Mesenchymal stem cell (in vitro differentiated cells and primary cell): Measurements from ENCODE around the gene DCUN1D2.
A peak's percentile ranks its signal among the peaks of the same experiment; 100 is the strongest.

Experiments
- DNase-seq: peaks from one replicate; pipeline ENCODE4 v3.0.0-alpha.2; 2013
- H2AFZ ChIP-seq: one replicate; pipeline ENCODE4 v1.6.1; 2013; ENCODE audit warnings: low read depth, mild to moderate bottlenecking, control low read depth, inconsistent platforms, low read length, moderate library complexity
- H2AK5ac ChIP-seq: 2 replicates; pipeline ENCODE4 v1.6.1; 2013; ENCODE audit warnings: low read length, moderate library complexity, mild to moderate bottlenecking, inconsistent platforms; ENCODE audit not compliant: severe bottlenecking
- H2BK120ac ChIP-seq: one replicate; pipeline ENCODE4 v1.6.1; 2013; ENCODE audit warnings: low read depth, mild to moderate bottlenecking, inconsistent platforms, low read length, moderate library complexity
- H2BK12ac ChIP-seq, 2 experiments: one replicate each; pipeline ENCODE4 v1.6.1; 2013; ENCODE audit warnings: inconsistent platforms in 2 of 2, low read length in 2 of 2, mild to moderate bottlenecking in 2 of 2, moderate library complexity in 2 of 2, control low read depth in 1 of 2
- H2BK15ac ChIP-seq: one replicate; pipeline ENCODE4 v1.6.1; 2013; ENCODE audit warnings: mild to moderate bottlenecking, low read depth, inconsistent platforms; ENCODE audit not compliant: poor library complexity, severe bottlenecking
- H2BK5ac ChIP-seq: 2 replicates; pipeline ENCODE4 v1.6.1; 2013; ENCODE audit warnings: low read depth, mild to moderate bottlenecking, low read length, control low read depth, inconsistent platforms; ENCODE audit not compliant: poor library complexity, severe bottlenecking
- H3K14ac ChIP-seq, 2 experiments: one replicate each; pipeline ENCODE4 v1.6.1; 2013; ENCODE audit warnings: inconsistent platforms in 2 of 2, low read length in 2 of 2, control low read depth in 1 of 2, mild to moderate bottlenecking in 1 of 2, moderate library complexity in 1 of 2
- H3K18ac ChIP-seq, 2 experiments: one replicate each; pipeline ENCODE4 v1.6.1; 2013; ENCODE audit warnings: inconsistent platforms in 2 of 2, low read length in 2 of 2, control low read depth in 1 of 2, low read depth in 1 of 2, mild to moderate bottlenecking in 1 of 2
- H3K23ac ChIP-seq, 2 experiments: one replicate each; pipeline ENCODE4 v1.6.1; 2013; ENCODE audit warnings: inconsistent platforms in 2 of 2, low read length in 2 of 2, mild to moderate bottlenecking in 2 of 2, moderate library complexity in 2 of 2, control low read depth in 1 of 2
- H3K27ac ChIP-seq: 2 replicates; pipeline ENCODE4 v1.5.1; 2013; ENCODE audit warnings: mild to moderate bottlenecking, moderate library complexity, low read length, control low read depth, inconsistent platforms; ENCODE audit not compliant: poor library complexity, severe bottlenecking
- H3K27me3 ChIP-seq, 2 experiments: 2 replicates each; pipeline versions ENCODE4 v1.6.1 to v1.7.0; 2013; ENCODE audit warnings: low read length in 2 of 2, mild to moderate bottlenecking in 2 of 2, moderate library complexity in 2 of 2, control low read depth in 1 of 2, inconsistent platforms in 1 of 2; ENCODE audit not compliant: control insufficient read depth in 1 of 2, insufficient read depth in 1 of 2
- H3K36me3 ChIP-seq, 2 experiments: 2 replicates each; pipeline versions ENCODE4 v1.6.1 to v1.7.0; 2013; ENCODE audit warnings: low read length in 2 of 2, control low read depth in 1 of 2, inconsistent platforms in 1 of 2, low read depth in 1 of 2, mild to moderate bottlenecking in 1 of 2; ENCODE audit not compliant: insufficient read depth in 2 of 2, control insufficient read depth in 1 of 2
- H3K4ac ChIP-seq, 2 experiments: one replicate each; pipeline ENCODE4 v1.6.1; 2013; ENCODE audit warnings: inconsistent platforms in 2 of 2, low read length in 2 of 2, mild to moderate bottlenecking in 2 of 2, moderate library complexity in 2 of 2, control low read depth in 1 of 2, low read depth in 1 of 2
- H3K4me1 ChIP-seq: 2 replicates; pipeline ENCODE4 v1.6.1; 2013; ENCODE audit warnings: low read depth, low read length, control low read depth; ENCODE audit not compliant: control insufficient read depth, insufficient read depth
- H3K4me2 ChIP-seq: 2 replicates; pipeline ENCODE4 v1.6.1; 2013; ENCODE audit warnings: low read length, mild to moderate bottlenecking, inconsistent platforms; ENCODE audit not compliant: poor library complexity, severe bottlenecking
- H3K4me3 ChIP-seq, 2 experiments: 2 replicates each; pipeline versions ENCODE4 v1.5.1 to v1.7.0; 2013; ENCODE audit warnings: low read length in 2 of 2, mild to moderate bottlenecking in 2 of 2, control low read depth in 1 of 2, low read depth in 1 of 2; ENCODE audit not compliant: insufficient read depth in 1 of 2
- H3K79me1 ChIP-seq: replicated peaks from 2 replicates; pipeline ENCODE4 v1.6.1; 2013; ENCODE audit warnings: mild to moderate bottlenecking, control low read depth, low read length, inconsistent platforms; ENCODE audit not compliant: poor library complexity, severe bottlenecking
- H3K9ac ChIP-seq: 2 replicates; pipeline ENCODE4 v1.7.0; 2013; ENCODE audit warnings: mild to moderate bottlenecking, low read length, moderate library complexity
- H3K9me3 ChIP-seq: 2 replicates; pipeline ENCODE4 v1.7.0; 2013; ENCODE audit warnings: mild to moderate bottlenecking, low read length; ENCODE audit not compliant: control insufficient read depth
- H4K8ac ChIP-seq: one replicate; pipeline ENCODE4 v1.6.1; 2013; ENCODE audit warnings: inconsistent platforms, mild to moderate bottlenecking, low read length, moderate library complexity
- H4K91ac ChIP-seq: one replicate; pipeline ENCODE4 v1.6.1; 2013; ENCODE audit warnings: mild to moderate bottlenecking, low read length, inconsistent platforms
- WGBS: methylation state at CpG from one replicate; pipeline ENCODE4 v1.1.7; 2013; ENCODE audit warnings: mixed read lengths; 5-methylcytosine and 5-hydroxymethylcytosine counted together

DCUN1D2 gene

GRCh38 chr13:113477724-113478123 lies 12.8 kb downstream of the DCUN1D2 start:
- no peak overlapping the region for H2AFZ ChIP-seq
- H3K23ac ChIP-seq = no peak overlapping the region
- no peak for DNase-seq
- H4K91ac ChIP-seq = no peak overlapping the region
- no peak overlapping the region for H3K27ac ChIP-seq
- no peaks in the 10 kb centered on the region for H3K27me3 ChIP-seq
- H3K9ac ChIP-seq = no peak overlapping the region
- WGBS = 100% methylated on average over 3 of the region's 3 CpGs
- H3K14ac ChIP-seq = no peak overlapping the region
- no peak overlapping the region for H4K8ac ChIP-seq
- no peak overlapping the region for H3K4ac ChIP-seq
- no peak overlapping the region for H2BK15ac ChIP-seq
- H3K4me3 ChIP-seq = no peak overlapping the region
- H3K9me3 ChIP-seq = no peaks in the 10 kb centered on the region
- no peak overlapping the region for H2BK12ac ChIP-seq
- H2BK5ac ChIP-seq = no peak overlapping the region
- H3K4me1 ChIP-seq = peaks cover 2% of the 10 kb centered on the region
- H3K4me2 ChIP-seq = no peak overlapping the region
- peaks cover 31 to 77% of the 10 kb centered on the region in 2 experiments for H3K36me3 ChIP-seq
- no peak overlapping the region for H2BK120ac ChIP-seq
- H2AK5ac ChIP-seq = no peak overlapping the region
- no peak overlapping the region for H3K18ac ChIP-seq
- peaks cover 18% of the 10 kb centered on the region for H3K79me1 ChIP-seq

DNA sequence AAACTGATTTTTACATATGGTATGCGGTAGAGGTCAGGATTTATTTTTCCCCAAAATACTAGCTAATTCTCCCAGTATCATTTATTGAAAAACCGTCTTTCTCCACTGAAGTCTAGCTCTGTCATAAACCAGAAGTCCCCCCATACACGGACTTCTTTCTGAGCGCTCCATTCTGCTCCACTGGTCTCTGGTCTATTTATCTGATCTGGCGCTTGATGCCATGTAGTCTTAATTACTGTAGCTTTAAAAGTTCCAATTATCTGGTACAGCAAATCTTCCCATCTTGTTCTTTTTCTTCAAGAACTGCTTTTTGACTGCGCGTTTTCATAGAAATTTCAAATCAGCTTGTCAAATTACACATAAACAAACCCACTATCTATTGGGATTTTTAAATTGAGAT lies 13.7 kb downstream of the DCUN1D2 start:
- no peak overlapping the region for H3K27ac ChIP-seq
- H3K18ac ChIP-seq = no peak overlapping the region
- H2BK12ac ChIP-seq = no peak overlapping the region
- 96% methylated on average over 5 of the region's 7 CpGs for WGBS
- no peak overlapping the region for H4K8ac ChIP-seq
- H2BK5ac ChIP-seq = no peak overlapping the region
- peaks cover 40 to 86% of the 10 kb centered on the region in 2 experiments for H3K36me3 ChIP-seq
- peaks cover 24% of the 10 kb centered on the region for H3K79me1 ChIP-seq
- no peak overlapping the region for H3K4me2 ChIP-seq
- H4K91ac ChIP-seq = no peak overlapping the region
- no peaks in the 10 kb centered on the region for H3K27me3 ChIP-seq
- H3K14ac ChIP-seq = no peak overlapping the region
- no peak overlapping the region for H2AK5ac ChIP-seq
- H3K4me3 ChIP-seq = no peak overlapping the region
- no peak for DNase-seq
- no peak overlapping the region for H2BK120ac ChIP-seq
- no peaks in the 10 kb centered on the region for H3K9me3 ChIP-seq
- H3K23ac ChIP-seq = no peak overlapping the region
- peaks cover 2% of the 10 kb centered on the region for H3K4me1 ChIP-seq
- no peak overlapping the region for H2BK15ac ChIP-seq
- H3K4ac ChIP-seq = no peak overlapping the region
- H2AFZ ChIP-seq = no peak overlapping the region
- H3K9ac ChIP-seq = no peak overlapping the region

DNA sequence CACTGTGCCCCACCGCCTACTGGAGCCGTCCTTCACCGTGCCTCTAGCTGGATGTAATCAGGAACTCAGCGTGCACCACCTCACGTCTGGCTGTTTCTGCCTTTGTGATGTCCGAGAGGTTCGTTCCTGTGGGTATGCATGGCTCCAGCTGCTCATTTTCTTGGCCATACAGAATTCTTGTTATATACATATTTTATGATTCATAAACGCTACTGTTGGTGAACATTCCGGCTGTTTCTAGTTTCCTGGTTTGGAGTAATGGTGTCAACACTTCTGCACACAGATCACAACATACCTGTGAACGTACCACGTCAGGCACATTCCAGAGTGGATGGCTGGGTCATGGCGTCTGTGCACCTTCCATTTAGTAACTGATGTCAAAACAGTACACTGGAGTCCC lies 14.6 kb downstream of the DCUN1D2 start:
- H2BK5ac ChIP-seq = no peak overlapping the region
- no peak overlapping the region for H3K18ac ChIP-seq
- peaks cover 29% of the 10 kb centered on the region for H3K79me1 ChIP-seq
- no peak overlapping the region for H3K23ac ChIP-seq
- no peak overlapping the region for H3K4ac ChIP-seq
- WGBS = 98% methylated on average over 12 of the region's 12 CpGs
- H3K4me2 ChIP-seq = no peak overlapping the region
- no peak overlapping the region for H4K91ac ChIP-seq
- no peak overlapping the region for H3K14ac ChIP-seq
- H3K9me3 ChIP-seq = no peaks in the 10 kb centered on the region
- H4K8ac ChIP-seq = no peak overlapping the region
- H2BK12ac ChIP-seq = no peak overlapping the region
- DNase-seq = no peak
- no peak overlapping the region for H3K4me3 ChIP-seq
- no peak overlapping the region for H2AK5ac ChIP-seq
- H3K9ac ChIP-seq = no peak overlapping the region
- peaks cover 43 to 93% of the 10 kb centered on the region in 2 experiments for H3K36me3 ChIP-seq
- H3K4me1 ChIP-seq = peaks cover 2% of the 10 kb centered on the region
- H3K27me3 ChIP-seq = no peaks in the 10 kb centered on the region
- no peak overlapping the region for H2BK120ac ChIP-seq
- no peak overlapping the region for H3K27ac ChIP-seq
- H2AFZ ChIP-seq = no peak overlapping the region
- no peak overlapping the region for H2BK15ac ChIP-seq

DNA sequence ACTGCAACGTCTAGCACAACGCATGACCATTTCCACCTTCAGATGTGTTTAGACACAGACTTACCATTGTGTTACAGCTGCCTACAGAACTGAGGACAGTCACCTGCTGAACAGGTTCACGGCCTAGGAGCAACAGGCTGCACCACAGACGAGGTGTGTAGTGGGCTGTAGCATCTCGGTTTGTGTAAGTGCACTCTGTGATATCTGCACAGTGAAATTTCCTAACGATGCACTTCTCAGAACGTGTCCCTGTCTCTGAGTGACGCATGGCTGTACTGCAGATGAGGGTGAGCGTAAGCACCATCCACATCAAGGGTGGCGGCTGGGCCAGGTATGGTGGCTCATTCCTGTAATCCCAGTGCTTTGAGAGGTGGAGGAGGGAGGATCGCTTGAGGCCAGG lies 15.2 kb downstream of the DCUN1D2 start:
- H2AFZ ChIP-seq = no peak overlapping the region
- no peaks in the 10 kb centered on the region for H3K27me3 ChIP-seq
- H3K4me3 ChIP-seq = no peak overlapping the region
- H2BK15ac ChIP-seq = no peak overlapping the region
- H2BK120ac ChIP-seq = no peak overlapping the region
- peaks cover 29% of the 10 kb centered on the region for H3K79me1 ChIP-seq
- no peak overlapping the region for H3K14ac ChIP-seq
- H4K91ac ChIP-seq = no peak overlapping the region
- no peaks in the 10 kb centered on the region for H3K9me3 ChIP-seq
- peaks cover 2% of the 10 kb centered on the region for H3K4me1 ChIP-seq
- no peak overlapping the region for H2BK5ac ChIP-seq
- 98% methylated on average over 11 of the region's 11 CpGs for WGBS
- H3K36me3 ChIP-seq = peaks cover 43 to 89% of the 10 kb centered on the region in 2 experiments
- no peak for DNase-seq
- no peak overlapping the region for H3K9ac ChIP-seq
- no peak overlapping the region for H2AK5ac ChIP-seq
- H3K23ac ChIP-seq = no peak overlapping the region
- no peak overlapping the region for H3K18ac ChIP-seq
- no peak overlapping the region for H2BK12ac ChIP-seq
- no peak overlapping the region for H3K27ac ChIP-seq
- H3K4me2 ChIP-seq = no peak overlapping the region
- H4K8ac ChIP-seq = peak overlapping the region; percentile 12
- H3K4ac ChIP-seq = no peak overlapping the region
